ENCODE results near the gene SEPSECS. TPM values are rescaled to one million over a fixed set of nuclear protein-coding genes. Genes with fewer than 3 reads are reported as not detected.

SEPSECS gene
- total and polyA plus RNA-seq, 2 experiments from 2014 or later, result 1.2 to 4.7 TPM

DNA sequence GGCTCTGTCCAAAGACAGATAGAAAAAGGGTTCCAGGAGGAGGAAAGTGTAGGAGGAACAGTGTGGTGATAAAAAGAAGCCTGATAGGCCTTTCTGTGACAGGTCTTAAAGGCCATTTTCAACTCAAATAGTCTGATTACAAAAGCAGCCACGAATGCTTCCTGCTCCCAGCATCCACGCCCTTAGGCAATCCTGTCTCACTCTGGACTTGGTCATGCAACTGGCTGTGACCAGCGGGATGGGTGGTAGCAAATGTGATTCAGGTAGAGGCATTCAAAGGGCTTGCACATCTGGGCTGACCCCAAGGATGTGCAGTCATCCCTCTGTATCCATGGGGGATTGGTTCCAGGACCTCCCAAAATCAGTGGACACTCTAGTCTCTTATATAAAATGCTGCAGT lies 14.4 kb upstream of the SEPSECS start:
- H3K4me3 Mint-ChIP-seq, result no peak overlapping the region
- Histone ChIP-seq H3K9me2 (ENCODE audit: insufficient read depth) (no peaks in the 10 kb centered on the region), H3K36me3 (ENCODE audit: insufficient read depth) (no peaks in the 10 kb centered on the region), H2AFZ (no peak overlapping the region), H3K27me3 (ENCODE audit: insufficient read depth) (no peaks in the 10 kb centered on the region), H3K4me2 (no peak overlapping the region), H3K79me2 (replicated peaks; ENCODE audit: insufficient read depth) (no peaks in the 10 kb centered on the region), H3K4me1 (ENCODE audit: insufficient read depth) (no peaks in the 10 kb centered on the region), H3F3A (replicated peaks; ENCODE audit: low read depth) (no peaks in the 10 kb centered on the region), H3K4me3 (no peak overlapping the region), H4K20me1 (replicated peaks; ENCODE audit: insufficient read depth) (no peaks in the 10 kb centered on the region), H3K27ac (ENCODE audit: low read depth) (no peak overlapping the region)
- no peaks in the 10 kb centered on the region for H3K9me3 Mint-ChIP-seq
- ATAC-seq (no peak), DNase-seq (ENCODE audit: low spot score) (no peak)
- H3K27ac Mint-ChIP-seq, result no peak overlapping the region
- no peaks in the 10 kb centered on the region for H3K4me1 Mint-ChIP-seq
- peaks cover 3% of the 10 kb centered on the region for H3K27me3 Mint-ChIP-seq (ENCODE audit: insufficient read depth, low read depth, poor library complexity)
- TF ChIP-seq, protein P1, sequence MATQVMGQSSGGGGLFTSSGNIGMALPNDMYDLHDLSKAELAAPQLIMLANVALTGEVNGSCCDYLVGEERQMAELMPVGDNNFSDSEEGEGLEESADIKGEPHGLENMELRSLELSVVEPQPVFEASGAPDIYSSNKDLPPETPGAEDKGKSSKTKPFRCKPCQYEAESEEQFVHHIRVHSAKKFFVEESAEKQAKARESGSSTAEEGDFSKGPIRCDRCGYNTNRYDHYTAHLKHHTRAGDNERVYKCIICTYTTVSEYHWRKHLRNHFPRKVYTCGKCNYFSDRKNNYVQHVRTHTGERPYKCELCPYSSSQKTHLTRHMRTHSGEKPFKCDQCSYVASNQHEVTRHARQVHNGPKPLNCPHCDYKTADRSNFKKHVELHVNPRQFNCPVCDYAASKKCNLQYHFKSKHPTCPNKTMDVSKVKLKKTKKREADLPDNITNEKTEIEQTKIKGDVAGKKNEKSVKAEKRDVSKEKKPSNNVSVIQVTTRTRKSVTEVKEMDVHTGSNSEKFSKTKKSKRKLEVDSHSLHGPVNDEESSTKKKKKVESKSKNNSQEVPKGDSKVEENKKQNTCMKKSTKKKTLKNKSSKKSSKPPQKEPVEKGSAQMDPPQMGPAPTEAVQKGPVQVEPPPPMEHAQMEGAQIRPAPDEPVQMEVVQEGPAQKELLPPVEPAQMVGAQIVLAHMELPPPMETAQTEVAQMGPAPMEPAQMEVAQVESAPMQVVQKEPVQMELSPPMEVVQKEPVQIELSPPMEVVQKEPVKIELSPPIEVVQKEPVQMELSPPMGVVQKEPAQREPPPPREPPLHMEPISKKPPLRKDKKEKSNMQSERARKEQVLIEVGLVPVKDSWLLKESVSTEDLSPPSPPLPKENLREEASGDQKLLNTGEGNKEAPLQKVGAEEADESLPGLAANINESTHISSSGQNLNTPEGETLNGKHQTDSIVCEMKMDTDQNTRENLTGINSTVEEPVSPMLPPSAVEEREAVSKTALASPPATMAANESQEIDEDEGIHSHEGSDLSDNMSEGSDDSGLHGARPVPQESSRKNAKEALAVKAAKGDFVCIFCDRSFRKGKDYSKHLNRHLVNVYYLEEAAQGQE (IDR thresholded peaks at IDR 0.05; ENCODE audit: unreplicated experiment), result no peak
- TF ChIP-seq ZNF331 (CRISPR knock-in tag; IDR thresholded peaks at IDR 0.05; ENCODE audit: low read depth), result no peak
- no peak for TF ChIP-seq ZNF114 (CRISPR knock-in tag; IDR thresholded peaks at IDR 0.05)
- TF ChIP-seq JUNB (IDR thresholded peaks at IDR 0.05; ENCODE audit: unreplicated experiment), result no peak
- no peak for TF ChIP-seq STAT1 (IDR thresholded peaks at IDR 0.05; ENCODE audit: unreplicated experiment)
- no peak for TF ChIP-seq NANOG (IDR thresholded peaks at IDR 0.05; ENCODE audit: borderline replicate concordance)
- TF ChIP-seq, protein P2, sequence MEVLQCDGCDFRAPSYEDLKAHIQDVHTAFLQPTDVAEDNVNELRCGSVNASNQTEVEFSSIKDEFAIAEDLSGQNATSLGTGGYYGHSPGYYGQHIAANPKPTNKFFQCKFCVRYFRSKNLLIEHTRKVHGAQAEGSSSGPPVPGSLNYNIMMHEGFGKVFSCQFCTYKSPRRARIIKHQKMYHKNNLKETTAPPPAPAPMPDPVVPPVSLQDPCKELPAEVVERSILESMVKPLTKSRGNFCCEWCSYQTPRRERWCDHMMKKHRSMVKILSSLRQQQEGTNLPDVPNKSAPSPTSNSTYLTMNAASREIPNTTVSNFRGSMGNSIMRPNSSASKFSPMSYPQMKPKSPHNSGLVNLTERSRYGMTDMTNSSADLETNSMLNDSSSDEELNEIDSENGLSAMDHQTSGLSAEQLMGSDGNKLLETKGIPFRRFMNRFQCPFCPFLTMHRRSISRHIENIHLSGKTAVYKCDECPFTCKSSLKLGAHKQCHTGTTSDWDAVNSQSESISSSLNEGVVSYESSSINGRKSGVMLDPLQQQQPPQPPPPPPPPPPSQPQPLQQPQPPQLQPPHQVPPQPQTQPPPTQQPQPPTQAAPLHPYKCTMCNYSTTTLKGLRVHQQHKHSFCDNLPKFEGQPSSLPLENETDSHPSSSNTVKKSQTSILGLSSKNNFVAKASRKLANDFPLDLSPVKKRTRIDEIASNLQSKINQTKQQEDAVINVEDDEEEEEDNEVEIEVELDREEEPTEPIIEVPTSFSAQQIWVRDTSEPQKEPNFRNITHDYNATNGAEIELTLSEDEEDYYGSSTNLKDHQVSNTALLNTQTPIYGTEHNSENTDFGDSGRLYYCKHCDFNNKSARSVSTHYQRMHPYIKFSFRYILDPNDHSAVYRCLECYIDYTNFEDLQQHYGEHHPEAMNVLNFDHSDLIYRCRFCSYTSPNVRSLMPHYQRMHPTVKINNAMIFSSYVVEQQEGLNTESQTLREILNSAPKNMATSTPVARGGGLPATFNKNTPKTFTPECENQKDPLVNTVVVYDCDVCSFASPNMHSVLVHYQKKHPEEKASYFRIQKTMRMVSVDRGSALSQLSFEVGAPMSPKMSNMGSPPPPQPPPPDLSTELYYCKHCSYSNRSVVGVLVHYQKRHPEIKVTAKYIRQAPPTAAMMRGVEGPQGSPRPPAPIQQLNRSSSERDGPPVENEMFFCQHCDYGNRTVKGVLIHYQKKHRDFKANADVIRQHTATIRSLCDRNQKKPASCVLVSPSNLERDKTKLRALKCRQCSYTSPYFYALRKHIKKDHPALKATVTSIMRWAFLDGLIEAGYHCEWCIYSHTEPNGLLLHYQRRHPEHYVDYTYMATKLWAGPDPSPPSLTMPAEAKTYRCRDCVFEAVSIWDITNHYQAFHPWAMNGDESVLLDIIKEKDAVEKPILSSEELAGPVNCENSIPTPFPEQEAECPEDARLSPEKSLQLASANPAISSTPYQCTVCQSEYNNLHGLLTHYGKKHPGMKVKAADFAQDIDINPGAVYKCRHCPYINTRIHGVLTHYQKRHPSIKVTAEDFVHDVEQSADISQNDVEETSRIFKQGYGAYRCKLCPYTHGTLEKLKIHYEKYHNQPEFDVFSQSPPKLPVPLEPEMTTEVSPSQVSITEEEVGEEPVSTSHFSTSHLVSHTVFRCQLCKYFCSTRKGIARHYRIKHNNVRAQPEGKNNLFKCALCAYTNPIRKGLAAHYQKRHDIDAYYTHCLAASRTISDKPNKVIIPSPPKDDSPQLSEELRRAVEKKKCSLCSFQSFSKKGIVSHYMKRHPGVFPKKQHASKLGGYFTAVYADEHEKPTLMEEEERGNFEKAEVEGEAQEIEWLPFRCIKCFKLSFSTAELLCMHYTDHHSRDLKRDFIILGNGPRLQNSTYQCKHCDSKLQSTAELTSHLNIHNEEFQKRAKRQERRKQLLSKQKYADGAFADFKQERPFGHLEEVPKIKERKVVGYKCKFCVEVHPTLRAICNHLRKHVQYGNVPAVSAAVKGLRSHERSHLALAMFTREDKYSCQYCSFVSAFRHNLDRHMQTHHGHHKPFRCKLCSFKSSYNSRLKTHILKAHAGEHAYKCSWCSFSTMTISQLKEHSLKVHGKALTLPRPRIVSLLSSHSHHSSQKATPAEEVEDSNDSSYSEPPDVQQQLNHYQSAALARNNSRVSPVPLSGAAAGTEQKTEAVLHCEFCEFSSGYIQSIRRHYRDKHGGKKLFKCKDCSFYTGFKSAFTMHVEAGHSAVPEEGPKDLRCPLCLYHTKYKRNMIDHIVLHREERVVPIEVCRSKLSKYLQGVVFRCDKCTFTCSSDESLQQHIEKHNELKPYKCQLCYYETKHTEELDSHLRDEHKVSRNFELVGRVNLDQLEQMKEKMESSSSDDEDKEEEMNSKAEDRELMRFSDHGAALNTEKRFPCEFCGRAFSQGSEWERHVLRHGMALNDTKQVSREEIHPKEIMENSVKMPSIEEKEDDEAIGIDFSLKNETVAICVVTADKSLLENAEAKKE (CRISPR knock-in tag; IDR thresholded peaks at IDR 0.05), result no peak
- TF ChIP-seq EZH2 (IDR thresholded peaks at IDR 0.05; ENCODE audit: low read depth, unreplicated experiment), result no peak
- TF ChIP-seq EZH2phosphoT487 (IDR thresholded peaks at IDR 0.05; ENCODE audit: unreplicated experiment), result no peak
- TF ChIP-seq, protein P3, sequence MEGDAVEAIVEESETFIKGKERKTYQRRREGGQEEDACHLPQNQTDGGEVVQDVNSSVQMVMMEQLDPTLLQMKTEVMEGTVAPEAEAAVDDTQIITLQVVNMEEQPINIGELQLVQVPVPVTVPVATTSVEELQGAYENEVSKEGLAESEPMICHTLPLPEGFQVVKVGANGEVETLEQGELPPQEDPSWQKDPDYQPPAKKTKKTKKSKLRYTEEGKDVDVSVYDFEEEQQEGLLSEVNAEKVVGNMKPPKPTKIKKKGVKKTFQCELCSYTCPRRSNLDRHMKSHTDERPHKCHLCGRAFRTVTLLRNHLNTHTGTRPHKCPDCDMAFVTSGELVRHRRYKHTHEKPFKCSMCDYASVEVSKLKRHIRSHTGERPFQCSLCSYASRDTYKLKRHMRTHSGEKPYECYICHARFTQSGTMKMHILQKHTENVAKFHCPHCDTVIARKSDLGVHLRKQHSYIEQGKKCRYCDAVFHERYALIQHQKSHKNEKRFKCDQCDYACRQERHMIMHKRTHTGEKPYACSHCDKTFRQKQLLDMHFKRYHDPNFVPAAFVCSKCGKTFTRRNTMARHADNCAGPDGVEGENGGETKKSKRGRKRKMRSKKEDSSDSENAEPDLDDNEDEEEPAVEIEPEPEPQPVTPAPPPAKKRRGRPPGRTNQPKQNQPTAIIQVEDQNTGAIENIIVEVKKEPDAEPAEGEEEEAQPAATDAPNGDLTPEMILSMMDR (conservative IDR thresholded peaks at IDR 0.05; ENCODE audit: low read depth in 2 of 2), result no peak
- H3K36me3 Mint-ChIP-seq (ENCODE audit: low read depth), result no peaks in the 10 kb centered on the region
